HL-60 (cell line): ENCODE data around the gene PARD3.

Experiments
- GABPA ChIP-seq: IDR thresholded peaks from 2 replicates; pipeline ENCODE4 v1.6.1; 2012; ENCODE audit warnings: low read depth
- POLR2AphosphoS5 ChIP-seq: IDR thresholded peaks from 2 replicates; pipeline ENCODE4 v1.6.1; 2012; ENCODE audit warnings: low read depth
- REST ChIP-seq: IDR thresholded peaks from 2 replicates; pipeline ENCODE4 v1.6.1; 2012; ENCODE audit warnings: low read depth; ENCODE audit not compliant: insufficient replicate concordance
- SPI1 ChIP-seq: IDR thresholded peaks from 2 replicates; pipeline ENCODE4 v1.6.1; 2012; ENCODE audit warnings: low read depth, mild to moderate bottlenecking, borderline replicate concordance
- TF ChIP-seq, protein P1 (sequence below): IDR thresholded peaks from one replicate; pipeline ENCODE4 v1.5.1; 2011; ENCODE audit warnings: low read length, control low read depth, inconsistent platforms; ENCODE audit not compliant: insufficient read depth

GRCh38 chr10:34116681-34117271 lies 698.3 kb downstream of the PARD3 start:
- TF ChIP-seq REST (no peak), POLR2AphosphoS5 (no peak), GABPA (no peak), SPI1 (no peak)
- TF ChIP-seq, protein P1, sequence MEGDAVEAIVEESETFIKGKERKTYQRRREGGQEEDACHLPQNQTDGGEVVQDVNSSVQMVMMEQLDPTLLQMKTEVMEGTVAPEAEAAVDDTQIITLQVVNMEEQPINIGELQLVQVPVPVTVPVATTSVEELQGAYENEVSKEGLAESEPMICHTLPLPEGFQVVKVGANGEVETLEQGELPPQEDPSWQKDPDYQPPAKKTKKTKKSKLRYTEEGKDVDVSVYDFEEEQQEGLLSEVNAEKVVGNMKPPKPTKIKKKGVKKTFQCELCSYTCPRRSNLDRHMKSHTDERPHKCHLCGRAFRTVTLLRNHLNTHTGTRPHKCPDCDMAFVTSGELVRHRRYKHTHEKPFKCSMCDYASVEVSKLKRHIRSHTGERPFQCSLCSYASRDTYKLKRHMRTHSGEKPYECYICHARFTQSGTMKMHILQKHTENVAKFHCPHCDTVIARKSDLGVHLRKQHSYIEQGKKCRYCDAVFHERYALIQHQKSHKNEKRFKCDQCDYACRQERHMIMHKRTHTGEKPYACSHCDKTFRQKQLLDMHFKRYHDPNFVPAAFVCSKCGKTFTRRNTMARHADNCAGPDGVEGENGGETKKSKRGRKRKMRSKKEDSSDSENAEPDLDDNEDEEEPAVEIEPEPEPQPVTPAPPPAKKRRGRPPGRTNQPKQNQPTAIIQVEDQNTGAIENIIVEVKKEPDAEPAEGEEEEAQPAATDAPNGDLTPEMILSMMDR = no peak
